Neural cell (in vitro differentiated cells): ENCODE data around the gene MGAT4B. TPM values are rescaled to one million over a fixed set of nuclear protein-coding genes. Genes with fewer than 3 reads are reported as not detected.

Source experiments
- H2AFZ ChIP-seq: fragments of 200-600, 300-800 bp; sonication (generic), shearing (Covaris generic); 2 replicates; pipeline ENCODE4 v1.6.0; 2014; ENCODE audit warnings: low read depth, mild to moderate bottlenecking, antibody characterized with exemption, low read length, moderate library complexity
- H3F3A ChIP-seq: fragments of 200-600 bp; shearing (Covaris generic); 2 replicates; pipeline ENCODE4 v1.6.1; 2016; ENCODE audit warnings: mild to moderate bottlenecking, moderate library complexity, mixed read lengths, antibody characterized with exemption, low read length; ENCODE audit not compliant: insufficient read depth, poor library complexity, severe bottlenecking
- H3K27ac ChIP-seq: fragments of 200-600, 300-800 bp; sonication (generic), shearing (Covaris generic); 2 replicates; pipeline ENCODE4 v1.5.1; 2014; ENCODE audit warnings: mild to moderate bottlenecking, low read length, moderate library complexity
- H3K27me3 ChIP-seq: fragments of 300-800, 200-600 bp; sonication (generic), shearing (Covaris generic); 2 replicates; pipeline ENCODE4 v1.6.0; 2014; ENCODE audit warnings: mild to moderate bottlenecking, low read depth, low read length, moderate library complexity; ENCODE audit not compliant: insufficient read depth
- H3K36me3 ChIP-seq: fragments of 300-800, 200-600 bp; sonication (generic), shearing (Covaris generic); 2 replicates; pipeline ENCODE4 v1.5.1; 2014; ENCODE audit warnings: mild to moderate bottlenecking, antibody characterized with exemption, low read length, moderate library complexity; ENCODE audit not compliant: insufficient read depth
- H3K4me2 ChIP-seq: fragments of 300-800, 200-600 bp; sonication (generic), shearing (Covaris generic); 2 replicates; pipeline ENCODE4 v1.6.0; 2014; ENCODE audit warnings: mild to moderate bottlenecking, low read length
- H3K4me3 ChIP-seq: fragments of 300-800, 200-600 bp; sonication (generic), shearing (Covaris generic); 2 replicates; pipeline ENCODE4 v1.5.1; 2014; ENCODE audit warnings: mild to moderate bottlenecking, low read length, moderate library complexity
- H3K79me2 ChIP-seq: fragments of 200-600 bp; shearing (Covaris generic); replicated peaks from 2 replicates; pipeline ENCODE4 v1.6.0; 2014; ENCODE audit warnings: mild to moderate bottlenecking, low read length, moderate library complexity; ENCODE audit not compliant: insufficient read depth
- H3K9ac ChIP-seq: fragments of 300-800, 200-600 bp; sonication (generic), shearing (Covaris generic); 2 replicates; pipeline ENCODE4 v1.6.1; 2016; ENCODE audit warnings: mild to moderate bottlenecking, low read length, mixed read lengths
- H3K9me2 ChIP-seq: fragments of 200-600 bp; shearing (Covaris generic); 2 replicates; pipeline ENCODE4 v1.6.1; 2016; ENCODE audit warnings: mild to moderate bottlenecking, low read length, mixed read lengths; ENCODE audit not compliant: insufficient read depth
- H3K9me3 ChIP-seq: fragments of 200-600, 300-800 bp; sonication (generic), shearing (Covaris generic); 2 replicates; pipeline ENCODE4 v1.6.1; 2016; ENCODE audit warnings: mild to moderate bottlenecking, mixed run types, low read length, moderate library complexity, mixed read lengths
- H4K20me1 ChIP-seq: fragments of 200-600 bp; shearing (Covaris generic); 2 replicates; pipeline ENCODE4 v1.6.1; 2016; ENCODE audit warnings: mild to moderate bottlenecking, mixed run types; ENCODE audit not compliant: insufficient read depth
- EP300 ChIP-seq: fragments of 450-650 bp; conservative IDR thresholded peaks from 2 replicates; pipeline ENCODE4 v1.6.1; 2014; ENCODE audit warnings: antibody characterized with exemption, mild to moderate bottlenecking, moderate library complexity; ENCODE audit not compliant: poor library complexity, severe bottlenecking
- EZH2 ChIP-seq: fragments of 200-600, 300-800 bp; shearing (Covaris generic), sonication (generic); IDR thresholded peaks from 2 replicates; pipeline ENCODE4 v1.6.1; 2014; ENCODE audit warnings: antibody characterized with exemption, low read length, borderline replicate concordance, mild to moderate bottlenecking; ENCODE audit not compliant: insufficient read depth, poor library complexity, severe bottlenecking
- MXI1 ChIP-seq: fragments of 450-650 bp; conservative IDR thresholded peaks from 2 replicates; pipeline ENCODE4 v1.6.1; 2014; ENCODE audit warnings: antibody characterized with exemption, mild to moderate bottlenecking; ENCODE audit not compliant: poor library complexity, severe bottlenecking
- POLR2AphosphoS5 ChIP-seq: IDR thresholded peaks from 2 replicates; pipeline ENCODE4 v1.6.1; 2012
- RAD21 ChIP-seq: fragments of 450-650 bp; conservative IDR thresholded peaks from 2 replicates; pipeline ENCODE4 v1.6.1; 2014; ENCODE audit warnings: antibody characterized with exemption, mild to moderate bottlenecking, moderate library complexity
- SMC3 ChIP-seq: fragments of 450-650 bp; conservative IDR thresholded peaks from 2 replicates; pipeline ENCODE4 v1.6.1; 2014; ENCODE audit warnings: antibody characterized with exemption, mild to moderate bottlenecking, moderate library complexity; ENCODE audit not compliant: poor library complexity
- TAF1 ChIP-seq: IDR thresholded peaks from 2 replicates; pipeline ENCODE4 v1.6.1; 2012; ENCODE audit warnings: low read depth
- polyA plus RNA-seq: library from polyadenylated mRNA; depleted of rRNA; stranded (reverse); fragments of >200 nt; gene quantifications from 2 replicates; pipeline ENCODE4 v1.2.3, GENCODE V29; 2014
- TF ChIP-seq, protein P1 (sequence below): IDR thresholded peaks from 2 replicates; pipeline ENCODE4 v1.6.1; 2012; ENCODE audit warnings: borderline replicate concordance
- TF ChIP-seq, protein P2 (sequence below): fragments of 450-650 bp; IDR thresholded peaks from 2 replicates; pipeline ENCODE4 v1.5.1; 2014; ENCODE audit warnings: antibody characterized with exemption, mild to moderate bottlenecking, moderate library complexity; ENCODE audit not compliant: poor library complexity, severe bottlenecking

MGAT4B gene
- polyA plus RNA-seq, 1 donor from 2014 or later: 70.6 TPM

DNA sequence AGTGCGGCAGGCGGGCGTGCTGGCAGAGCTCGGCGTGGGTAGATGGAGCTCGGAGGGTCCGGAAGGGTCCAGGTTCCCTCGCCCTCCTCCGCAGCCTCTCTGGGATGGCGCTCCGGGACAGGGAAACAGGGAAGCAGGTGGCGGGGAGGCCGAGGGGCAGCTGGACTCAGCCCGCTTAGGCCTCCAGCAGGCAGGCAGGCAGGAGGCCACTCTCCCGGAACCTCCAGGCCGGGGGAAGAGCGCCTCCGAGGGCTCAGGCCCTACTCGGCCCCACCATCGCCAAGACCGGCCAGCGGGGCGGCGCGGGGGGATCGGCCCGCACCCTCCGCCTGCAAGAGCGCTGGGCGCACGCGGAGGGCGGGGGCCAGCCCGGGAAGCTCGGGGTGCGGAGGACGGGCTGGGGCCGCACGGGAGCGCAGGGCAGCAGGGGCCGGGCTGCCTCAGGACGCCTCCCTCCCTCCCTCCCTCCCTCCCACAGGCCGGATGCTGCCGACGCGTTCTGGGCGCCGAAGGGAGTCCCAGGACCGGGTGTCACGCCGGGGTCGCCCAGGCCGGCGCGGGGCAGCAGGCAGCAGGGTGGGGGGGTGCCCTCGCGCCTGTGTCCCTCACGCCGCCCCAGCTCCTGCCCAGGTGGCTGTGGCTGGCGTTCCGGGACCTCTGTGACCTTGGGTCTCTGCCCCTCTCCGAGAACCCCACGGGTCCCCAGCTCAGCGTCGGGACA, 977 bp downstream of the MGAT4B start:
- H3K27ac ChIP-seq: no peak overlapping the region
- H3K27me3 ChIP-seq: no peaks in the 10 kb centered on the region
- H3K36me3 ChIP-seq: no peaks in the 10 kb centered on the region
- H2AFZ ChIP-seq: no peak overlapping the region
- peak overlapping the region; percentile 19 for H3K4me2 ChIP-seq
- peak overlapping the region; percentile 94 for H3K4me3 ChIP-seq
- peaks cover 7% of the 10 kb centered on the region for H3K79me2 ChIP-seq
- no peaks in the 10 kb centered on the region for H3K9me3 ChIP-seq
- no peaks in the 10 kb centered on the region for H3F3A ChIP-seq
- H3K9me2 ChIP-seq: no peaks in the 10 kb centered on the region
- peak overlapping the region; percentile 85 for H3K9ac ChIP-seq
- no peaks in the 10 kb centered on the region for H4K20me1 ChIP-seq
- TF ChIP-seq MXI1 (peak; percentile 25), POLR2AphosphoS5 (no peak)

DNA sequence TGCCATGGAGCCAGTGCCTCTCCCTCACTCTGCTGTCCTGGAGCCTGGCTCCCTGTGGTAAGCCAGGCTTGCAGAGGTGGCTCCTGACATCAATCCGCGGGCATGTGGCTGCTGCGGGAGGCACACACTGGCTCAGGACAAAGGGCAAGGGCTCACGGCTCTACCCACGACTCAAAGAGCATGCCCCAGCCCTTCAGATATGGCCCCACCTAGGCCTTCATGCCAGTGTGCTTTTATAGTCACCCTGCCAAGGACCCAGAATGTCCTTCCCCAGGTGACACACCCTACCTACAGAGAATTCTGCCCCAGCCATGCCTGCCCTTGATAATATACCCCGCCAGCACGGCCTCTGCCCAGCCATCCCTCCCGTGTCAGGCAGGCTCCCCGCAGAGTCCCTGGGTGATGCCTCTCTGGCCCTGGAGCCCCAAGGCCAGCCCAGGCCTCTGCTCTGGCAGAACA, 1.6 kb downstream of the MGAT4B start:
- H2AFZ ChIP-seq: no peak overlapping the region

More for the DNA sequence above, 1.6 kb downstream of the MGAT4B start:
- no peaks in the 10 kb centered on the region for H3K9me2 ChIP-seq
- H3K9ac ChIP-seq: peak overlapping the region; percentile 85
- H3F3A ChIP-seq: no peaks in the 10 kb centered on the region
- H3K27ac ChIP-seq: no peak overlapping the region
- no peaks in the 10 kb centered on the region for H3K9me3 ChIP-seq
- H3K4me3 ChIP-seq: peak overlapping the region; percentile 94
- no peaks in the 10 kb centered on the region for H4K20me1 ChIP-seq
- H3K79me2 ChIP-seq: peaks cover 7% of the 10 kb centered on the region
- no peaks in the 10 kb centered on the region for H3K27me3 ChIP-seq
- H3K4me2 ChIP-seq: peak overlapping the region; percentile 19
- no peaks in the 10 kb centered on the region for H3K36me3 ChIP-seq
- TF ChIP-seq SMC3: no peak
- TF ChIP-seq, protein P1, sequence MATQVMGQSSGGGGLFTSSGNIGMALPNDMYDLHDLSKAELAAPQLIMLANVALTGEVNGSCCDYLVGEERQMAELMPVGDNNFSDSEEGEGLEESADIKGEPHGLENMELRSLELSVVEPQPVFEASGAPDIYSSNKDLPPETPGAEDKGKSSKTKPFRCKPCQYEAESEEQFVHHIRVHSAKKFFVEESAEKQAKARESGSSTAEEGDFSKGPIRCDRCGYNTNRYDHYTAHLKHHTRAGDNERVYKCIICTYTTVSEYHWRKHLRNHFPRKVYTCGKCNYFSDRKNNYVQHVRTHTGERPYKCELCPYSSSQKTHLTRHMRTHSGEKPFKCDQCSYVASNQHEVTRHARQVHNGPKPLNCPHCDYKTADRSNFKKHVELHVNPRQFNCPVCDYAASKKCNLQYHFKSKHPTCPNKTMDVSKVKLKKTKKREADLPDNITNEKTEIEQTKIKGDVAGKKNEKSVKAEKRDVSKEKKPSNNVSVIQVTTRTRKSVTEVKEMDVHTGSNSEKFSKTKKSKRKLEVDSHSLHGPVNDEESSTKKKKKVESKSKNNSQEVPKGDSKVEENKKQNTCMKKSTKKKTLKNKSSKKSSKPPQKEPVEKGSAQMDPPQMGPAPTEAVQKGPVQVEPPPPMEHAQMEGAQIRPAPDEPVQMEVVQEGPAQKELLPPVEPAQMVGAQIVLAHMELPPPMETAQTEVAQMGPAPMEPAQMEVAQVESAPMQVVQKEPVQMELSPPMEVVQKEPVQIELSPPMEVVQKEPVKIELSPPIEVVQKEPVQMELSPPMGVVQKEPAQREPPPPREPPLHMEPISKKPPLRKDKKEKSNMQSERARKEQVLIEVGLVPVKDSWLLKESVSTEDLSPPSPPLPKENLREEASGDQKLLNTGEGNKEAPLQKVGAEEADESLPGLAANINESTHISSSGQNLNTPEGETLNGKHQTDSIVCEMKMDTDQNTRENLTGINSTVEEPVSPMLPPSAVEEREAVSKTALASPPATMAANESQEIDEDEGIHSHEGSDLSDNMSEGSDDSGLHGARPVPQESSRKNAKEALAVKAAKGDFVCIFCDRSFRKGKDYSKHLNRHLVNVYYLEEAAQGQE: no peak
- TF ChIP-seq TAF1: no peak
- TF ChIP-seq EP300: no peak
- no peak for TF ChIP-seq POLR2AphosphoS5
- no peak for TF ChIP-seq EZH2
- no peak for TF ChIP-seq MXI1
- TF ChIP-seq, protein P2, sequence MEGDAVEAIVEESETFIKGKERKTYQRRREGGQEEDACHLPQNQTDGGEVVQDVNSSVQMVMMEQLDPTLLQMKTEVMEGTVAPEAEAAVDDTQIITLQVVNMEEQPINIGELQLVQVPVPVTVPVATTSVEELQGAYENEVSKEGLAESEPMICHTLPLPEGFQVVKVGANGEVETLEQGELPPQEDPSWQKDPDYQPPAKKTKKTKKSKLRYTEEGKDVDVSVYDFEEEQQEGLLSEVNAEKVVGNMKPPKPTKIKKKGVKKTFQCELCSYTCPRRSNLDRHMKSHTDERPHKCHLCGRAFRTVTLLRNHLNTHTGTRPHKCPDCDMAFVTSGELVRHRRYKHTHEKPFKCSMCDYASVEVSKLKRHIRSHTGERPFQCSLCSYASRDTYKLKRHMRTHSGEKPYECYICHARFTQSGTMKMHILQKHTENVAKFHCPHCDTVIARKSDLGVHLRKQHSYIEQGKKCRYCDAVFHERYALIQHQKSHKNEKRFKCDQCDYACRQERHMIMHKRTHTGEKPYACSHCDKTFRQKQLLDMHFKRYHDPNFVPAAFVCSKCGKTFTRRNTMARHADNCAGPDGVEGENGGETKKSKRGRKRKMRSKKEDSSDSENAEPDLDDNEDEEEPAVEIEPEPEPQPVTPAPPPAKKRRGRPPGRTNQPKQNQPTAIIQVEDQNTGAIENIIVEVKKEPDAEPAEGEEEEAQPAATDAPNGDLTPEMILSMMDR: no peak
- TF ChIP-seq RAD21: no peak
